Measurements from ENCODE around the gene ERGIC3.

ERGIC3 gene

GRCh38 chr20:35598476-35598875 is 56.6 kb downstream of the ERGIC3 start:
- TF ChIP-seq CTCF (IDR thresholded peaks at IDR 0.05; ENCODE audit: extremely low read depth, missing control alignments) = no peak
- no peak for DNase-seq (ENCODE audit: low spot score)

- TF ChIP-seq CTCF (IDR thresholded peaks at IDR 0.05; ENCODE audit: extremely low read depth, missing control alignments) = no peak
Measured at GRCh38 chr20:35598899-35599775, 57.3 kb downstream of the ERGIC3 start.

GRCh38 chr20:35599776-35600120 is 57.9 kb downstream of the ERGIC3 start:
- TF ChIP-seq CTCF (IDR thresholded peaks at IDR 0.05; ENCODE audit: extremely low read depth, missing control alignments) = no peak

More at GRCh38 chr20:35598899-35599775, 57.3 kb downstream of the ERGIC3 start:
- DNase-seq (ENCODE audit: low spot score) = no peak

GRCh38 chr20:35600176-35600992 is 58.5 kb downstream of the ERGIC3 start:
- DNase-seq (ENCODE audit: low spot score) = no peak
- TF ChIP-seq CTCF (IDR thresholded peaks at IDR 0.05; ENCODE audit: extremely low read depth, missing control alignments) = no peak

More at GRCh38 chr20:35599776-35600120, 57.9 kb downstream of the ERGIC3 start:
- no peak for DNase-seq (ENCODE audit: low spot score)

- peak; percentile 90 for DNase-seq (ENCODE audit: low spot score)
Measured at GRCh38 chr20:35600993-35601973, 59.4 kb downstream of the ERGIC3 start.

GRCh38 chr20:35601990-35602389 is 60.1 kb downstream of the ERGIC3 start:
- TF ChIP-seq CTCF (IDR thresholded peaks at IDR 0.05; ENCODE audit: extremely low read depth, missing control alignments) = no peak
- DNase-seq (ENCODE audit: low spot score) = no peak

More at GRCh38 chr20:35600993-35601973, 59.4 kb downstream of the ERGIC3 start:
- peak; percentile 52 for TF ChIP-seq CTCF (IDR thresholded peaks at IDR 0.05; ENCODE audit: extremely low read depth, missing control alignments)

All from GM20000 (cell line).